T47D (cell line): ENCODE data around the gene ZNF679.
"Not testable (repeated sequence)": the region's sequence is repeated elsewhere in the genome, so short reads cannot be mapped to it uniquely, and the experiment has no call there.

Experiments
- DNase-seq, 2 experiments: peaks; one replicate each; pipeline versions ENCODE4 v3.0.0 to v3.0.0-alpha.2; 2011 to 2012; ENCODE audit warnings: low read depth in 1 of 2, low spot score in 1 of 2
- JUND ChIP-seq: IDR thresholded peaks from 2 replicates; pipeline ENCODE4 v1.6.1; 2012; ENCODE audit warnings: low read depth
- in situ Hi-C: cut with HindIII; loops from 2 replicates; pipeline ENCODE4 v1.10.0; 2016; ENCODE audit warnings: low sequenced_read_pairs, low pct_unique_long_range_greater_than_20kb

ZNF679 gene

GRCh38 chr7:64266341-64266919 is 38.2 kb downstream of the ZNF679 start:
- in situ Hi-C loops = no loop called here
- no peak for TF ChIP-seq JUND

GRCh38 chr7:64277630-64278029 is 49.4 kb downstream of the ZNF679 start:
- TF ChIP-seq JUND = no peak
- no peak for DNase-seq
- in situ Hi-C loops = no loop called here

More at GRCh38 chr7:64266341-64266919, 38.2 kb downstream of the ZNF679 start:
- no peak for DNase-seq

- DNase-seq = no peak
- in situ Hi-C loops = no loop called here
- no peak for TF ChIP-seq JUND
These were observed 66.6 kb downstream of the ZNF679 start for GRCh38 chr7:64294701-64295420.

- not testable (repeated sequence) for DNase-seq
These were observed 69.1 kb downstream of the ZNF679 start for GRCh38 chr7:64297418-64297817.

GRCh38 chr7:64300641-64301405 is 72.5 kb downstream of the ZNF679 start:
- in situ Hi-C loops = no loop called here
- peak in 1 of 2 experiments; percentile 62 for DNase-seq
- TF ChIP-seq JUND = no peak

More at GRCh38 chr7:64297418-64297817, 69.1 kb downstream of the ZNF679 start:
- in situ Hi-C loops = not testable (repeated sequence)

- DNase-seq = peak; percentile 62 to 100
- in situ Hi-C loops = no loop called here
- TF ChIP-seq JUND = no peak
These were observed 79.2 kb downstream of the ZNF679 start for GRCh38 chr7:64307254-64308015.

- DNase-seq = no peak
- in situ Hi-C loops = no loop called here
- TF ChIP-seq JUND = no peak
These were observed 79.7 kb downstream of the ZNF679 start for GRCh38 chr7:64308016-64308270.

- in situ Hi-C loops = no loop called here
- TF ChIP-seq JUND = no peak
- DNase-seq = no peak
These were observed 82.2 kb downstream of the ZNF679 start for GRCh38 chr7:64310426-64310825.

GRCh38 chr7:64312826-64313225 is 84.6 kb downstream of the ZNF679 start:
- TF ChIP-seq JUND = no peak
- DNase-seq = no peak
- in situ Hi-C loops = no loop called here

- TF ChIP-seq JUND = no peak
- in situ Hi-C loops = no loop called here
- DNase-seq = peak; percentile 77 to 99
These were observed 85.6 kb downstream of the ZNF679 start, which contains the start of gene ZNF736 for GRCh38 chr7:64313740-64314491. TSS of gene ZNF736 (plus strand) at chr7:64313961. CDS start at chr7:64314151, 190 bp downstream.

- DNase-seq = peak in 1 of 2 experiments; percentile 20
- no peak for TF ChIP-seq JUND
These were observed 86.3 kb downstream of the ZNF679 start for GRCh38 chr7:64314566-64314965.

GRCh38 chr7:64316031-64316742 is 87.9 kb downstream of the ZNF679 start:
- DNase-seq, in situ Hi-C loops: not testable (repeated sequence)

More at GRCh38 chr7:64314566-64314965, 86.3 kb downstream of the ZNF679 start:
- in situ Hi-C loops = no loop called here
